ENCODE data around the gene ARHGAP40.

DNA sequence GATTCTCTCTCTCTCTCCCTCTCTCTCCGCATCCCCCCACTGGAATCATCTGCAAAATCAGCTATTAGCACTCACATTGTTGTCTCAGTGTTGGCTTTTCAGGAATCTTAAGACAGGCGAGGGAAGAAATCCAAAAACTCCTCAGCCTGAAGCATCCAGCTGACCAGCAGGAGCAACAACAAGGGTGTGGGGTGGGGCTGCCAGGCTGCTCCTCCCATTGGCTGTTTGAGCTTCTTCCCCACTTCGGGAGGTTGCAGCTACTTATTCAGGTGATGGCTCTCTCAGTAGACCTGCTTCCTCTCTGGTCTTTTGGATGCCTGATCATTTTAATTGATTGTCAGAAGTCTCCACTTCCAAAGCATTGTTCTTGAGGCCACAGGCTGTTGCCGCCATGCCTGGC is 98.5 kb downstream of the ARHGAP40 start:
- TF ChIP-seq YY1 (IDR thresholded peaks at IDR 0.05; ENCODE audit: insufficient read depth, insufficient read length) (no peak), ZNF274 (IDR thresholded peaks at IDR 0.05; ENCODE audit: low read depth, low read length) (no peak), SUZ12 (IDR thresholded peaks at IDR 0.05; ENCODE audit: extremely low read depth, insufficient read depth, insufficient read length) (no peak)
